Bronchial epithelial cell (primary cell): ENCODE results near the gene CKLF. TPM values are rescaled to one million over a fixed set of nuclear protein-coding genes. Genes with fewer than 3 reads are reported as not detected.

Experiments
- DNase-seq: peaks from one replicate; pipeline ENCODE4 v3.0.0-alpha.2; 2010; ENCODE audit warnings: low read depth
- FAIRE-seq: peaks from 2 replicates; lab custom pipeline; 2011; peaks lifted over from hg19 to GRCh38; lab: Jason Lieb, UNC
- H3K27me3 ChIP-seq: 2 replicates; pipeline ENCODE4 v1.5.1; 2011; ENCODE audit warnings: low read length; ENCODE audit not compliant: control insufficient read depth, insufficient read depth
- H3K36me3 ChIP-seq: 2 replicates; pipeline ENCODE4 v1.5.1; 2011; ENCODE audit warnings: low read length; ENCODE audit not compliant: control insufficient read depth, insufficient read depth
- H3K4me3 ChIP-seq: 2 replicates; pipeline ENCODE4 v1.5.1; 2011; ENCODE audit warnings: mild to moderate bottlenecking, low read depth, low read length, control low read depth
- CTCF ChIP-seq: IDR thresholded peaks from 2 replicates; pipeline ENCODE4 v1.5.1; 2011; ENCODE audit warnings: mild to moderate bottlenecking, moderate library complexity, low read length, control low read depth, inconsistent platforms; ENCODE audit not compliant: insufficient read depth, severe bottlenecking
- total RNA-seq: library from RNA; depleted of rRNA; stranded (reverse); fragments of >200 nt; gene quantifications from 2 replicates; pipeline ENCODE4 v1.2.1, GENCODE V29; 2014

CKLF gene
- total RNA-seq, result 17.7 and 22.6 TPM in 2 replicates

GRCh38 chr16:66552286-66553177, at the start of gene CKLF:
TSS of gene CKLF (plus strand) at chr16:66552576. CDS start at chr16:66552716, 140 bp downstream.
- H3K27me3 ChIP-seq, result no peaks in the 10 kb centered on the region
- no peaks in the 10 kb centered on the region for H3K36me3 ChIP-seq
- DNase-seq (peak; percentile 76), FAIRE-seq (no peak)
- peak within 1 kb of the TSS; percentile 49 for H3K4me3 ChIP-seq
- no peak for TF ChIP-seq CTCF

GRCh38 chr16:66503030-66503429, 49.3 kb upstream of the CKLF start:
- FAIRE-seq (no peak), DNase-seq (no peak)
- Histone ChIP-seq H3K36me3 (no peaks in the 10 kb centered on the region), H3K4me3 (no peak overlapping the region), H3K27me3 (no peaks in the 10 kb centered on the region)
- TF ChIP-seq CTCF, result no peak

- FAIRE-seq (no peak), DNase-seq (no peak)
- Histone ChIP-seq H3K27me3 (no peaks in the 10 kb centered on the region), H3K4me3 (no peak overlapping the region), H3K36me3 (no peaks in the 10 kb centered on the region)
- TF ChIP-seq CTCF, result no peak
These were observed 48.8 kb upstream of the CKLF start for GRCh38 chr16:66503612-66504011.

GRCh38 chr16:66507731-66508239, 44.6 kb upstream of the CKLF start:
- H3K27me3 ChIP-seq, result no peaks in the 10 kb centered on the region
- DNase-seq, result no peak
- TF ChIP-seq CTCF, result no peak
- no peaks in the 10 kb centered on the region for H3K36me3 ChIP-seq
- no peak overlapping the region for H3K4me3 ChIP-seq
- FAIRE-seq, result no peak

- no peaks in the 10 kb centered on the region for H3K36me3 ChIP-seq
- peak; percentile 90 for FAIRE-seq
- H3K4me3 ChIP-seq, result no peak overlapping the region
- DNase-seq, result peak; percentile 98
- no peaks in the 10 kb centered on the region for H3K27me3 ChIP-seq
- TF ChIP-seq CTCF, result no peak
These were observed 44.0 kb upstream of the CKLF start for GRCh38 chr16:66508248-66508913.
